NB4 (cell line): ENCODE results near the gene SCARB1.

Experiments used
- DNase-seq: peaks from one replicate; pipeline ENCODE4 v3.0.0; 2010; ENCODE audit warnings: low read depth
- H3K4me3 ChIP-seq: one replicate; pipeline ENCODE4 v1.5.1; 2011; ENCODE audit warnings: mild to moderate bottlenecking, low read depth, low read length, moderate library complexity
- MYC ChIP-seq: IDR thresholded peaks from 2 replicates; pipeline ENCODE4 v1.6.1; 2011; ENCODE audit warnings: low read depth, low read length
- POLR2A ChIP-seq: IDR thresholded peaks from 2 replicates; pipeline ENCODE4 v1.6.1; 2011; ENCODE audit warnings: mild to moderate bottlenecking; ENCODE audit not compliant: insufficient read length; ENCODE audit errors: extremely low read depth
- TF ChIP-seq, protein P1 (sequence below): IDR thresholded peaks from one replicate; pipeline ENCODE4 v1.5.1; 2012; ENCODE audit warnings: low read depth, low read length
- TF ChIP-seq, protein P2 (sequence below): IDR thresholded peaks from 2 replicates; pipeline ENCODE4 v1.6.1; 2011; ENCODE audit warnings: low read depth, low read length

Gene SCARB1

DNA sequence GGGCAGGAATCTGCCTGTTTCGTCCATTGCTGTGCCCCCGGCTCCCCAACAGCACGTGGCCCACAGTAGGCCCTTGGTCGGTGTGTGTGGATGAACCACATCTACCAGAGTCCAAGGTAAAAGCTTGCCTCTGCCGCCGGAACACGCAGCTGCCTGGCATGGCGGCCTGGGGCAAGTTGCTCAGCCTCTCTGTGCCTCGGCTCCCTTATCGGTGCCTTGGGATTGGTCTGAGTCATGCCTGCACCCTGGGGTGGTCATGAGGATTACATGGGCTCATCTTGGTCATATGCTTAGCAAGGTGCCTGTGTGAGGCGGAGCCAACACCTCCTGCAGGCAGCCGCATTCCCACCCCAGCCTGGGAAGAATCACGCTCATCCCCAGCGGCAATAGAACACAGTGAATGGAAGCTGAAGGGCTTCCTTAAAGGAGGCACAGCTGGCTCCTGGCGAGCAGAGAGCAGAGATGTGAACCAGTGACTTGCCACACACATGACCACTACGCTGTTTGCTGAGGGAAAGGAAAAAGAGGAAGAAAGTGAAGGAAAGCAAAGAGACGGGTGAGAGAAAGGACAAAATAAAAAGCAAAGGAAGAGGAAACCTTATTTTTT lies 5.5 kb upstream of the SCARB1 start:
- DNase-seq = peak; percentile 94
- H3K4me3 ChIP-seq = peak overlapping the region; percentile 70
- TF ChIP-seq MYC (no peak; the same call in 1 of the 2 replicates), POLR2A (peak; percentile 69)
- TF ChIP-seq, protein P1, sequence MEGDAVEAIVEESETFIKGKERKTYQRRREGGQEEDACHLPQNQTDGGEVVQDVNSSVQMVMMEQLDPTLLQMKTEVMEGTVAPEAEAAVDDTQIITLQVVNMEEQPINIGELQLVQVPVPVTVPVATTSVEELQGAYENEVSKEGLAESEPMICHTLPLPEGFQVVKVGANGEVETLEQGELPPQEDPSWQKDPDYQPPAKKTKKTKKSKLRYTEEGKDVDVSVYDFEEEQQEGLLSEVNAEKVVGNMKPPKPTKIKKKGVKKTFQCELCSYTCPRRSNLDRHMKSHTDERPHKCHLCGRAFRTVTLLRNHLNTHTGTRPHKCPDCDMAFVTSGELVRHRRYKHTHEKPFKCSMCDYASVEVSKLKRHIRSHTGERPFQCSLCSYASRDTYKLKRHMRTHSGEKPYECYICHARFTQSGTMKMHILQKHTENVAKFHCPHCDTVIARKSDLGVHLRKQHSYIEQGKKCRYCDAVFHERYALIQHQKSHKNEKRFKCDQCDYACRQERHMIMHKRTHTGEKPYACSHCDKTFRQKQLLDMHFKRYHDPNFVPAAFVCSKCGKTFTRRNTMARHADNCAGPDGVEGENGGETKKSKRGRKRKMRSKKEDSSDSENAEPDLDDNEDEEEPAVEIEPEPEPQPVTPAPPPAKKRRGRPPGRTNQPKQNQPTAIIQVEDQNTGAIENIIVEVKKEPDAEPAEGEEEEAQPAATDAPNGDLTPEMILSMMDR = no peak
- TF ChIP-seq, protein P2, sequence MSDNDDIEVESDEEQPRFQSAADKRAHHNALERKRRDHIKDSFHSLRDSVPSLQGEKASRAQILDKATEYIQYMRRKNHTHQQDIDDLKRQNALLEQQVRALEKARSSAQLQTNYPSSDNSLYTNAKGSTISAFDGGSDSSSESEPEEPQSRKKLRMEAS = peak; percentile 76

DNA sequence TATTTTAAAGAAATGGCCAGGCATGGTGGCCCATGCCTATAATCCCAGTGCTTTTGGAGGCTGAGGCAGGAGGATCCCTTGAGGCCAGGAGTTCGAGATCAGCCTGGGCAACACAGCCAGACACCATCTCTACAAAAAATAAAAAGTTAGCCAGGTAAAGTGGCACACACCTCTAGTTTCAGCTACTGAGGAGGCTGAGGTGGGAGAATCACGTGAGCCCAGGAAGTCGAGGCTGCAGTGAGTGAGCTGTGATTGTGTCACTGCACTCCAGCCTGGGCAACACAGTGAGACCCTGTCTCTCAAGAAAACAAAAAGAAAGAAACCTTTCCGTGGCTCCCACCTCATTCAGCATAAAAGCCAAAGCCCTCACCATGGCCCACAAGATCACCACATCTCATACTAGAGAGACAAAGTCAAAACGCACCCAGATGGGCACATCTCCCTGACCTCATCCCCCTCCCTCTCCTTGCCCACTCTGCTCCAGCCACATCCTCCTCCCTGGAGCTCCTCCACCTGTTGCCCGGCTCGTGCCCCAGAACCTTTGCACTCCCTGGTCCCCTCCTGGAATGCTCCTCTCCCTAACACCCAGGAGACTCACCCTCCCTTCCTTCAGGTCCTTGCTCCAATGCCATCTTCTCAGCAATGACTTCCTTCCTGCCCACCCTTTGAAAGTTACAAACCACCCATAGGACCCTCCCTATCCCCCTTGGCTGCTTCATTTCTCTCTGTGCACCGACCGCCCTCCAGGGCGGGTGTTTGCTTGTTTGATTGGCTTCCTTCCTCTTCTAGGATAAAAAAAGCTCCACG lies 4.8 kb upstream of the SCARB1 start:
- H3K4me3 ChIP-seq = peak overlapping the region; percentile 70
- DNase-seq = no peak
- TF ChIP-seq, protein P2 = no peak
- TF ChIP-seq MYC = no peak
- TF ChIP-seq, protein P1 = no peak
- TF ChIP-seq POLR2A = no peak

DNA sequence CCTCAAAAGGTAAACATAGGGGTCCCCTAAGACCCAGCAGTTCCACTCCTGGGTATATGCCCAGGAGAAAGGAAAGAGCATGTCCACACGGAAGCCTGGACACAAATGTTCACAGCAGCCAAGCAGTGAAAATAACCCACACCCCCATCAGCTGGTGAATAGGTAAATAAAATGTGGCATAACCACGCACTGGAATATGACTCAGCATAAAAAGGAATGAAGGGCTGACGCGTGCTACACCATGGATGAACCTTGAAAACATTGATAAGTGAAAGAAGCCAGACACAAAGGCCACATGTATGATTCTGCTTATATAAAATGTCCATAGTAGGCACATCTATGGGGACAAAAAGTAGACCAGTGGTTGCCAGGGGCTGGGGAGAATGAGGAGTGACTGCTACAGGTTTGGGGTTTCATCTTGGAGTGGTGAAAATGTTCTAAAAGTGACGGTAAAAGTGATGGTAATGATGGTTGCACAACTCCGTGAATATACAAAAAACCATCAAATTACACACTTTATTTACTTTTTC lies 3.8 kb upstream of the SCARB1 start:
- peak; percentile 64 for DNase-seq
- no peak for TF ChIP-seq POLR2A
- TF ChIP-seq, protein P2 = 0 out of 2 replicates have a peak, but pooled peaks have one; percentile 11
- H3K4me3 ChIP-seq = no peak overlapping the region

DNA sequence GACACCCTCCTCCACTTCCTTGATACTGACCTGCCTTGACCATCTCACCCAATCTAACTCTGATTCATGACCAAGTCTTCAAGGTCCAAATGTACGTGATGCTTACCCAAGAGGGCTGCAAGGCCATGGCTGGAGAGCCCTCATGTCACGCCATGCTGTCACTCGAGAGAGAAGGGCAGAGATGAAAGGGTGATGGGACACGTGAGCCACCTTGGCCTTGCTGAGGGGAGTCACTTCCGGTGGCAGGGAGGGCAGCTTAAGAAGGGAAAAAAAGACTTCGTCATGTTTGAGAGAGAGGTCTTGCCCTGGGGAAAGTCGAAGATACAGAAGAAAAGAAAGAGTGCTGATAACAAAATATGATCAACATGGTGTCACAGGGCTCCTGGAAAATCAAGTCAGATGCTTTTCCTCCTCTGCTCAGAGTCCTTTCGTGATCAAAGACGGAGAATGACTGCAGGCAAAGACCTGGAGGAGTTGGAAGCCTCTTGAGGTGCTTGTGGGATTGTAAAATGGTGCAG lies 3.3 kb upstream of the SCARB1 start:
- TF ChIP-seq, protein P1 = no peak
- TF ChIP-seq, protein P2 = no peak
- TF ChIP-seq MYC (no peak), POLR2A (no peak)
- H3K4me3 ChIP-seq = no peak overlapping the region
- DNase-seq = peak; percentile 50

DNA sequence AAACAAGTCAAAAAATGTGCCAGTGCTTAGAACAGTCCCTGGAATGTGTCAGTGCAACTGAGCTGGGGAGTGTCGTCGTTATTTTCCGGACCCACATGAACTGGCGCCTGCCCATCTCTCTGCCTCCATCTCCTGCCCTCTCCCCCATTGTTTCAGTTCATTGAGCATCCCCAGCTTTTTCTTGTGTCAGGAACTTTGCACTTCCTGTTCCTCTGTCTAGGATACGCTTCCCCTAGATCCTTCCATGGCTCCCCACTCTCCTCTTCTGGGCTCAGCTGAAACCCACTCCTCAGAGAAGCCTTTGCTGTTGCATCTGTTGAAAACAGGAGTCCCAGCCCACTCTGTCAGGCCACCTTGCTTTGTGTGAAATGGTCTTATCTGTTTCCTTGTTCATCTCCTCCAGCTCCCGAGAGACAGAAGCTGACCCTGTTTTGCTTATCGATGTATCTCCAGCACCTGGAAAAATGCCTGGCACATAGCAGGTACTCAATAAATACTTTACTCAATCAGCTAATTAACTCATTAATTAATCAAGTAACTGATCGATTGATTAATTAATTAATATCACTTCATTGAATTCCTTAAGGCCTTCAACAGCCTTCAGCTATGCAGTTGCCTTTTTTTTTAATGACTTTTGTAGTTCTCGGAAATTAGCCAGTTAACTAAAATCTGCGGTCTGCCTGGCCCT lies 2.7 kb upstream of the SCARB1 start:
- TF ChIP-seq, protein P1 = no peak
- TF ChIP-seq, protein P2 = no peak
- TF ChIP-seq MYC (no peak), POLR2A (no peak)
- no peak overlapping the region for H3K4me3 ChIP-seq
- no peak for DNase-seq

DNA sequence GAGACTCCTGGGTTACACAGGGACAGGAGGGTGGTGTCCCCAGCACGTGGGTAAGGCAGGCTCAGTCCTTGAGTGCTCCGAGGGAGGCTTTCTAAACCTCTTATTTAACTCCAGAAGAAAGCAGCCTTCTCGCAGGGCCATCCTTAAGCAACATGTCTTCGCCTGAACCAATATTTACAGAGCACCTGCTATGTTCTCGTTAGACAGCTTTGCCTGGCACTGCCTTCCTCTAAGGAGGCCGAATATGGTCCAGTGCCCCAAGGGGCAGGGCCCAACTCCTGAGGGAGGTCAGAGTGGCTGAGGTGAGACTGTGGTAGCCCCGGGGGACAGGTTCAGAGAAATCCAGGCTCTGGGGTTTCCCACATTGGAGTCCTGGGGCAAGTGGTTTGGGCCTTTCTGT lies 2.1 kb upstream of the SCARB1 start:
- H3K4me3 ChIP-seq = no peak overlapping the region
- DNase-seq = no peak
- TF ChIP-seq POLR2A (no peak), MYC (no peak)
- TF ChIP-seq, protein P2 = no peak
- TF ChIP-seq, protein P1 = no peak
